Stimulated activated CD4-positive, alpha-beta T cell treated with anti-CD3 and anti-CD28 coated beads, Interleukin-4, amount 100 ng/mL, for 1 hour (primary cell): Measurements from ENCODE around the gene SKIC2.
"Not testable (repeated sequence)": the region's sequence is repeated elsewhere in the genome, so short reads cannot be mapped to it uniquely, and the experiment has no call there.

Experiments used
- DNase-seq: peaks from one replicate; pipeline ENCODE4 v3.0.0-alpha.2; 2020

Gene SKIC2

GRCh38 chr6:31969712-31970603, 11.0 kb downstream of the SKIC2 start:
- no peak for DNase-seq

- DNase-seq = no peak
Observed at GRCh38 chr6:31970604-31971271, 11.8 kb downstream of the SKIC2 start.

- DNase-seq = peak; percentile 10
Observed at GRCh38 chr6:31971279-31971992, 12.5 kb downstream of the SKIC2 start.

DNA sequence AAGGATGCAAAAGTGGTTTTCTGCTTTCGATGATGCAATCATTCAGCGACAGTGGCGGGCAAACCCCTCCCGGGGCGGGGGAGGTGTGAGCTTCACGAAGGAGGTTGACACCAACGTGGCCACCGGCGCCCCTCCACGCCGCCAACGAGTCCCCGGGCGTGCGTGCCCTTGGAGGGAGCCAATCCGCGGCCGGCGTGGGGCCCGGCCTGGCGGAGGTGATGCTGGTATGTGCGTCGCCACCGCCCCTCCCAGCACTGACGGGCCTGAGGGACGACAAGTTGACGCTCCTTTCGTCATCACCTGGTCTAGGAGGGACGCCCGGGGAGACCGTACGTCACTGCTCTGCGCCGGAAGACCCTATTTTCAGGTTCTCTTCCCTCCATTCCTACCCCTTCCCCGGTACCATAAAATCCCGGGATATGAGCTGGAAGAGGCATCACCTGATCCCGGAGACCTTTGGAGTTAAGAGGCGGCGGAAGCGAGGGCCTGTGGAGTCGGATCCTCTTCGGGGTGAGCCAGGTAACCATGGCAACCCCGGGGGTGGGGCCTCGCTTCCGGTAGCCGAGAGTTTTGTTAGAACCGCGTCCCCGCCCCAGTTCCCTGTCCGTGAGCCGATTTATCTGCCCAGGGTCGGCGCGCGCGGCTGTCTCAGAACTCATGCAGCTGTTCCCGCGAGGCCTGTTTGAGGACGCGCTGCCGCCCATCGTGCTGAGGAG, 13.2 kb downstream of the SKIC2 start, which contains the start of gene DXO:
Gene DXO (minus strand): TSS at position 146 of the 716 bp plus-strand sequence. CDS start 463 bp downstream, outside the sequence.
- DNase-seq = peak; percentile 95

DNA sequence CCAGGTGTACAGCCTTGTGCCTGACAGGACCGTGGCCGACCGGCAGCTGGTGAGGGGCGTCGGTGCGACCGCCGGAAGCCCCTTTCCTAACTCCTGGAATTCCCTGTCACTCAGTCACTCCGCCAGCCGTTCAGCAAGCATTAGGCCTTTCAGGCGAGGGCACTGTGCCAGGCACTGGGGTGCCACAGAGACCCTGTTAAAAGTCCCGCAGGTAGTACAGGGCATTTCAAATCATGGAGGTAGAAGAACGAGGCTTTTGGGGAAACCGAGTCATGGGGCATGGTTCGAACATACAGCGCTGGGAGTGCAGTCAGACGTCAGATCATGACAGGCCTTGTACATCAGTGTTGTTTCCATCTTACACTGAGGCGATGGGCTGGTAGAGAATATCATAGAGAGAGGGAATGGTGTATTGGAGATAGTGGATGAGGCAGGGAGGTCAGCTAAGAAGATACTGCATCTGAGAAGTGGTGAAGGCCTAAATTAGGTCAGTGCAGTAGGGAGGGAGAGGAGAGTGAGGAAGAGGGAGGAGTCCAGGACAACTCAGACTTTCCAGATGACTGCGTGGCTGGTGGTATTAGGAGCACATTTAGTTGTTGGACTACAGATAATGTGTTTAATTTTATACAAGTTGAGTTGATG, 13.9 kb downstream of the SKIC2 start:
- DNase-seq = no peak

GRCh38 chr6:31976065-31976464, 17.1 kb downstream of the SKIC2 start:
- DNase-seq = not testable (repeated sequence)

DNA sequence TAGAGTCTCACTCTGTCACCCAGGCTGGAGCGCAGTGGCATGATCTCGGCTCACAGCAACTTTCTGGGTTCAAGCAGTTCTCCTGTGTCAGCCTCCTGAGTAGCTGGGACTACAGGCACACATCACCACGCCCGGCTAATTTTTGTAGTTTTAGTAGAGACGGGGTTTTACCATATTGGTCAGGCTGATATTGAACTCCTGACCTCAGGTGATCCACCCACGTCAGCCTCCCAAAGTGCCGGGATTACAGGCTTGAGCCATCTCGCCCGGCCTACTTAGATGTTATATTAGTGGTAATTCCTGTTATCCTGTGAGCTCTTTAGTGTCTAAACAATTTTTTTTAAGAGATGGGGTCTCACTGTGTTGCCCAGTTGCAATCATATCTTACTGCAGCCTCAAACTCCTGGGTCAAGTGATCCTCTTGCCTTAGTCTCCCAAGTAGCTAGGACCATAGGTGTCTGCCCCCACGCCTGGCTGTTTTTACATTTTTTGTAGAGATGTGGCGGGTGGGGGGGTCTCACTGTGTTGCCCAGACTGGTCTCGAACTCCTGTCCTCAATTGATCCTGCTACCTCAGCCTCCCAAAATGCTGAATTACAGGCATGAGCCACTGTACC, 18.9 kb downstream of the SKIC2 start:
- DNase-seq = no peak

DNA sequence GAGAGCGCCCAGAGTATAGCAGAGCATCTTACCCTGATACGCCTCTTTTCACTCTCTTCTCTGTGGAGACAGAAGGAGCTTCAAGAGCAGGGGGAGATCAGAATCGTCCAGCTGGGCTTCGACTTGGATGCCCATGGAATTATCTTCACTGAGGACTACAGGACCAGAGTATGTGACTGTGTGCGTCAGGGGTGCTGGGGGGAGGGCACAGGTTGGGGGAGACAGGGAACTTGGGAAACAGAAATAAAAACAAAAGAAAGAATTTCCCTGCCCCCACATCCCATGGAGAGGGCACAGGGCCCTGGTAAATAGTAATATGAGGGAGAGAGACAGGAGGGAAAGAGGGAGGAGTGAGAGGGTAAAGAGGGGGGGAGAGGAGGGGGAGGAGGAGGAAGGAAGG, 19.9 kb downstream of the SKIC2 start:
- DNase-seq = no peak

DNA sequence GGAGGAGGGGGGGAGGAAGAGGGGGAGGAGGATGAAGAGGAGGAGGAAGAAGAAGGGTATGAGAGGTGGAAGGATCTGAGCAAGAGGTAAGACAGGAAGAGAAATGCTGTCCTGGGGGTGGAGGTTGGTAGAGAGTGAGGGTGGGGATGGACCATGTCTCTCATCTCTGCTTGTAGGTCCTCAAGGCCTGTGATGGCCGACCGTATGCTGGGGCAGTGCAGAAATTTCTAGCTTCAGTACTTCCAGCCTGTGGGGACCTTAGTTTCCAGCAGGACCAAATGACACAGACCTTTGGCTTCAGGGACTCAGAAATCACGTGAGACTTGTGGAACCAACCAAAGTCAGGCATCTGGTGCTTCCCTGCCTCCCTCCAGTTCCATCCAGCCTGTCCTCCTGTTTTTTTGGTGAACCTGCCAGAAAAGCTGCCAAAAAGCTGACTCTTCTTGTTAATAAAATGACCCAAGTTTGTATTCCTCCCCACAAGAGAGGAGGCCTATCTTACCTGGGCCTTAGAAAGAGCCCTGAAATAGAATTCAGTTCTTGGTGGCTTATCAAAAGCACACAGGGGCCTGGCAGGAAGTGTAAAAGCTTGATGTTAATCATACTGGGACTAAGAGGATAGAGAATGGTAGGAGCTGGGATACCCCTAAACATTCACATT, 20.4 kb downstream of the SKIC2 start:
- no peak for DNase-seq

DNA sequence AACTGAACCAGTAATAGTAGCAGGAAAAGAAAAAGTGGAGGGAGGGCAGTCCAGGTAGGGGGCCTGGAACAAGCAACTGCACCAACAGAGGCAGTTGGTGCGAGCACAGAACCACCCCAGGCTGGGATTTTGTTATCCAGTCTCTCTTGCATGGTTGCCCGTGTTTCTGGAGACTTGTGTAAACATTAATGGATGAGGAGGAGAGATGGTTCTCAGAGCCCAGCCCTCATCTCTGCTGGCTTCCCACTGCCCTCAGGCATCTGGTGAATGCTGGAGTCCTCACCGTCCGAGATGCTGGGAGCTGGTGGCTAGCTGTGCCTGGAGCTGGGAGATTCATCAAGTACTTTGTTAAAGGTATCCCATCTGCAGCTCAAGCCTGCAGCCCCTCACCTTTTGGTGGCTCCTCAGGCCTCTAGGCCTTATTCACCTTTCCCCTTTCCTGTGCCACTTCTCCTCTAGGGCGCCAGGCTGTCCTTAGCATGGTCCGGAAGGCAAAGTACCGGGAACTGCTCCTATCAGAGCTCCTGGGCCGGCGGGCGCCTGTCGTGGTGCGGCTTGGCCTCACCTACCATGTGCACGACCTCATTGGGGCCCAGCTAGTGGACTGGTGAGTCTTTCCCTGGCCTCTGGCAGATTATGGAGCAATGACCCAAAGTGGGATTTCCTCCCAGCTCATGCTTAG, 21.4 kb downstream of the SKIC2 start:
- not testable (repeated sequence) for DNase-seq

- DNase-seq = not testable (repeated sequence)
Observed at GRCh38 chr6:31980998-31981397, 22.0 kb downstream of the SKIC2 start.

DNA sequence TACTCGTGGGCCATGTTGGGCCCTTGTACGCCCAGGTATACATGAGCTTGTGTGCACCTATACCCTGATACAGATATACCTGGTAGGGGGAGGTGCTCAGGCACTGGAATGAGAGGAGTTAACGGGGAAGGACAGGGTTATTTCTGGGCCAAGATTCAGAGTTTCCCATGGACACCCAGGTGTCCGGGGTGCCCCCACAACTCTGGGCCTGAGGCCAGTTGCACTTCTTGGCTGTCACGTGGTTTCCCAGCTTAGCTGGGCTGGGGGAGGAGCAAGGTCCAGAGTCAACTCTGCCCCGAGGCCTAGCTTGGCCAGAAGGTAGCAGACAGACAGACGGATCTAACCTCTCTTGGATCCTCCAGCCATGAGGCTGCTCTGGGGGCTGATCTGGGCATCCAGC, 22.8 kb downstream of the SKIC2 start, which contains the start of gene C4A:
Gene C4A (plus strand): TSS at position 314 of the 400 bp plus-strand sequence. CDS start 51 bp downstream, at position 365.
- not testable (repeated sequence) for DNase-seq

GRCh38 chr6:31989363-31989762, 30.4 kb downstream of the SKIC2 start:
- DNase-seq = not testable (repeated sequence)

GRCh38 chr6:31994421-31994820, 35.4 kb downstream of the SKIC2 start:
- DNase-seq = not testable (repeated sequence)

- not testable (repeated sequence) for DNase-seq
Observed at GRCh38 chr6:31996385-31996784, 37.4 kb downstream of the SKIC2 start.

GRCh38 chr6:32002546-32003268, 43.7 kb downstream of the SKIC2 start:
- not testable (repeated sequence) for DNase-seq

GRCh38 chr6:32003301-32003700, 44.3 kb downstream of the SKIC2 start:
- not testable (repeated sequence) for DNase-seq

DNA sequence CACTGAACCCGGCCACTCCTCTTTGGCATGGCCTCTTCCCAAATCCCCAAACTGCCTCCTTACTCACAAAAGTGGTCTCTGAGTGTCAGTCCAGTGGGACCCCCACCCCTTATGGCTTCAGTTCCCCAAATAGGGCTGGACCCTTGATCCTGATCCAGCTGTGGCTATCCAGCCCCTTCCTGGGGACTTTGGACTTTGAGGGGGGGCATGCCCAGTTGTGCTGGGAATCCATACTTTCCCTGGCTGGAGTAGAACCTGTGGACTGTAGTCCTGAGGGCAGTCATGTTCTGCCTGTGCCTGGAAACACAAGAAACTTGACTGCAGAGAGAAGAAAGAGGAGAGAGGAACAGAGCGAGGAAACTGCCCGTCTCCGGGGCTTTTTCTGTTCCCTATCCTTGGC, 45.4 kb downstream of the SKIC2 start:
- not testable (repeated sequence) for DNase-seq

- not testable (repeated sequence) for DNase-seq
Observed at GRCh38 chr6:32004864-32005537, 46.0 kb downstream of the SKIC2 start.
